Cerebellar nuclear complex (tissue), 1 donor: ENCODE data around the gene GFRA1.

Source experiments
- DNase-seq, 2 experiments: peaks; one replicate each; lab custom pipeline; 2025; lab: John Stamatoyannopoulos, UW

The GFRA1 gene

GRCh38 chr10:116026315-116026714, 246.7 kb downstream of the GFRA1 start:
- DNase-seq, result no peak

DNA sequence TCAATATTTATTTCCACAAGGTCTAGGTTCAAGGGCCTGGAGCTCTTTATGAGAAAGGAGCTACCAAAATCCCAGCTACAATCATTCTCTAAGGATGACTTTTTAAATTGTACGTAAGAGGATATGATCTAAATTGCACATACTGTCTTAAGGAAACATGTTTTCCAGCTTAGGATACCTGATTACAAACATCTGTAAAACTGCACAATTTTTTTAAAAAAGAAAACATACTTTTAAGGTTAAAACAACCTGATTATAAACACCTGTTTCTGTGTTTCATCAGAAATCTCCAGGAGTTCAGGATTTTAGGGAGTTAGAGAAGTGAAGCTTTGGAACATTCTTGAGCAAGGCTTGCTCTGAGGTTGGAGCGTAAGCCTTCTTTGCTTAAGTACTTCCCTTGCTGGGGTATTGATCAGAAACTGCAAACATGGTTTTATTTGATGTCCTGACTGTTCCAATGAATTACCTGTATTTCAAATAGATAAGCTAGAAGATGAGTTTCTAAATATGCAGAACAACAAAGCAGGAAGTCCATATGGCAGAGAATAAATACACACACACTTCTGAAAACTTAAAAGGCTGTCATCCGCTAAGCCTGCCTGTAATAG, 248.6 kb downstream of the GFRA1 start:
- no peak for DNase-seq

DNA sequence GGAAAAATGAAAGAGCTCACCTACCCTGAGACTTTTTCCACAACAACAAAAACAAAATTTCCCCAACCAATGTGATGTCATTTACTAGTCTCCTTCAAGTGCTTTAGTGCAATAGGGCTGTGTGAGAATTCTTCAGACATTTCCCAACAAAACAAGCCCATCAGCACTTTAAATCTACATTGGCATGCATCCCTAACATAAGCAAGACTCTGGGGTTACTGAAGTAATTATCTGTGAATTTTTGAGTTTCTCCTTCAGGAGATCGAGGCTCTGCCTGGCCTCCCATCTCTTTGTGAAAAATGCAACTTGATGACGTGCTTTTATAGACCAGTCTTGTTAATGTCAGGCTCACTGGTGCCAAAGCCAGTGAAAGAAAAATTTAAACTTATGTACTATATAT, 255.6 kb downstream of the GFRA1 start:
- no peak for DNase-seq

DNA sequence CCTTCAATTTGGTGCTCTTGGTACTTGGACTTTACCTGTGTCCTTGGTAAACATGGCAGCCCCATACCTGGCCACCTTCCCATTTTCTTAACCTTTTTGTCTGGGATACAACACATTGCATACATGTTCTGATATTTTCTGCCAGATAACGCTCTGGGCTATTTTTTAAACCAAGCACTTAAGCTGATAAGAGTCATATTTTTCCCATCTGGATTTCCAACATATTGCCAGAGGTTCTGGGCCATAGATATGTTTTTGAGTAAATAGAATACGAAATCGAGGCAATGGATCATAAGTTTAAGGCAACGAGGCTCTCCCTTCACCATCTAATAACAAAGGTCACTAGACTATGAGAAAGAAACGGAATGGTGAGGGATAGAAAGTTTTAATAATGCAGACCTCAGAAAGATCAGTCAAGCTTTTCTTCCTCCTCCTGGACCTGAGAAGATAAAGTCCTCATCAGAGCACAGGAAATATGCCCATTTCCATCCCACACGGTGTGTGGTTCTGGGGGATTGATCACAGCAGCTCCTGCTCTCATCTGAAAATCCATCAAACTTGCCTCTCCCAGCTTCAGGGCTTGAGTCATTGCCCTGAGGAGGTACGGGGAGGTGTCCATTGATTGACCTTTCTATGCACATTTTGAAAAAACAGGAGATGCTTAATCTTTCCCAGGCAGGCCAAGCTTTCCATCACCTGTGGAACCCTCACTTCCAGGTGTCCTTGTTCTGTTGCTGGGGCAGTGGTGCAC, 257.2 kb downstream of the GFRA1 start:
- no peak for DNase-seq

GRCh38 chr10:116014871-116015582, 258.0 kb downstream of the GFRA1 start:
- DNase-seq, result no peak

DNA sequence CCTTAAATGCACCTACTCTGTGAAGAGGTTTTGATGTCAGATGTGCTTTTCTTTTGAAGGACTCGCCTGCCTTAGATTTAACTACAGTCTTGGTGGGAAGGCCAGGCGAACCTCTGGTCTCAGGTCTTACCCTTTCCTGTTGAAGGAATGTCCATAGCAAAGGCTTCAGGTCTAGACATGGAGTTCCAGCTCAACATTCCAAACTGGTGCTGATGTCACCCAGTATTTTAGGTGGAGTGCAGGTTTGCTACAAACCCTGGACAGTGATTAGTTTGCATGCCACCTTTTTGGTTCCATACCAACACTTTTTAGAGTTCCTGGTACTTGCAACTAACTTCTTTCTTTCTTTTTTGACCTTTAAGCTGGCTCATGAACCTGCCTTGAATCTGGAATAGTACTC, 258.7 kb downstream of the GFRA1 start:
- no peak for DNase-seq

DNA sequence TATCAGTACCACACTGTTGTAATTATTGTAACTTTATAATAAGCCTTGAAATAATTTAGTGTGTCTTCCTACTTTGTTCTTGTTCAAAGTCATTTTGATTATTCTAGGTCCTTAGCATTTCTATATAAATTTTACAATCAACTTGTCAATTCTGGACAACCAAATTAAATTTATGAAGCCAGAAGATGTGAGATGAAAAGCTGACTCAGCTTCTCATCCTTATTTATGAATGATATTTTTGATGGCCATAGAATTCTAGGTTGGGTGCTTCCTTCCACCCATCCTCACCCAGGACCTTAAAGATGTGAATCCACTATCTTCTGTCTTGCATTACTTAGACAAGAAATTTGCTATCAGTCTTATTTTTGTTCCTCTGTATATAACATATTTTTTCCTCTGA, 261.1 kb downstream of the GFRA1 start:
- DNase-seq, result no peak

DNA sequence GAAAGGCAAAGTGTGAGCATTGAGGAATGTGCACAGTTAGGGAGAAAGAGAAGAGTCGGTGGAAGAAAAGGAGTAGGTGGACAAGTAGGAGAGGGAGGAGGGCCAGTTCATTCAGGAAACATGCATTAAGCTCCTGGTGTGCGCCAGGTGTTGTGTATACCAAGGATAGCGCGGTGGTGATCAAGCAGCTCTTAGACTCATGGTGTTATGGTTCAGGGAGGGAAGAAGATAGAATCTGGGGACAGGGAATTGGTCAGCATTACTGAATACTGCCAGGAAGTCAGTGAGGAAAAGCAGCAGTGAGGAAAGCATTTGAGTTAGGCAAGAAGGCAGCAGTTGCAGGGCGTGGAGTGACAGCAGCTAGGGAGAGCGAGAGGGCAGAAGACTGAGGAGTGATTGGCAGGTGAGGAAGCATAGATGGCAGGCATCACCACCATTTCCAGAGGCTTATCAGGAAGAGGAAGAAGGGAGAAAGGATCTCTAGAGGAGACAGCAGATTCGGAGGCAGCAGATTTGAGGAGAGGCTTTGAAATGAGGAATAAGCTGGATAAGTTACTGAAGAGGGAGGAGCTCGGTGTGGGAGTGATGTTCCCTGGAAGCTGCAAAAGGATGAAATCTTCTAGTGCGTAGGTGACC, 265.6 kb downstream of the GFRA1 start:
- DNase-seq, result no peak
